Neural progenitor cell (in vitro differentiated cells): ENCODE results near the gene CNN1. TPM values are rescaled to one million over a fixed set of nuclear protein-coding genes. Genes with fewer than 3 reads are reported as not detected.
A peak's percentile ranks its signal among the peaks of the same experiment; 100 is the strongest.
"Not testable (repeated sequence)": the region's sequence is repeated elsewhere in the genome, so short reads cannot be mapped to it uniquely, and the experiment has no call there.

ENCODE experiments used
- DNase-seq: peaks from one replicate; pipeline ENCODE4 v3.0.0-alpha.2; 2016; ENCODE audit warnings: low spot score
- H2AFZ ChIP-seq: fragments of 200-600 bp; sonication (generic); replicated peaks from 2 replicates; pipeline ENCODE4 v1.6.1; 2016; ENCODE audit warnings: antibody characterized with exemption
- H3F3A ChIP-seq: fragments of 200-600 bp; sonication (generic); 2 replicates; pipeline ENCODE4 v1.6.1; 2016; ENCODE audit warnings: antibody characterized with exemption, low read depth
- H3K27ac ChIP-seq: fragments of 200-600 bp; sonication (generic); 2 replicates; pipeline ENCODE4 v1.5.1; 2016; ENCODE audit warnings: mild to moderate bottlenecking
- H3K27me3 ChIP-seq: fragments of 200-600 bp; sonication (generic); 2 replicates; pipeline ENCODE4 v1.6.1; 2016; ENCODE audit warnings: mild to moderate bottlenecking, moderate library complexity
- H3K36me3 ChIP-seq: fragments of 200-600 bp; sonication (generic); 2 replicates; pipeline ENCODE4 v1.5.1; 2016
- H3K4me1 ChIP-seq: fragments of 200-600 bp; sonication (generic); 2 replicates; pipeline ENCODE4 v1.6.1; 2016; ENCODE audit warnings: mixed run types
- H3K4me2 ChIP-seq: fragments of 200-600 bp; sonication (generic); 2 replicates; pipeline ENCODE4 v1.6.1; 2016
- H3K4me3 ChIP-seq: fragments of 200-600 bp; sonication (generic); 2 replicates; pipeline ENCODE4 v1.5.1; 2016
- H3K79me2 ChIP-seq: fragments of 200-600 bp; sonication (generic); 2 replicates; pipeline ENCODE4 v1.6.1; 2016; ENCODE audit warnings: low read depth
- H3K9ac ChIP-seq: fragments of 200-600 bp; sonication (generic); 2 replicates; pipeline ENCODE4 v1.6.1; 2016
- H3K9me3 ChIP-seq: fragments of 200-600 bp; sonication (generic); 2 replicates; pipeline ENCODE4 v1.5.1; 2016; ENCODE audit warnings: low read depth
- H4K20me1 ChIP-seq: fragments of 200-600 bp; sonication (generic); 2 replicates; pipeline ENCODE4 v1.6.1; 2016; ENCODE audit warnings: low read depth
- H3K27ac Mint-ChIP-seq: 3 replicates; pipeline ENCODE4 v1.8.0; 2021; ENCODE audit warnings: mixed read lengths
- H3K27me3 Mint-ChIP-seq: 2 replicates; pipeline ENCODE4 v1.8.0; 2022; ENCODE audit warnings: low read depth, mild to moderate bottlenecking, inconsistent platforms, moderate library complexity, mixed read lengths; ENCODE audit not compliant: insufficient read depth
- H3K36me3 Mint-ChIP-seq: 3 replicates; pipeline ENCODE4 v1.8.0; 2021; ENCODE audit warnings: mixed read lengths
- H3K4me1 Mint-ChIP-seq: 3 replicates; pipeline ENCODE4 v1.8.0; 2021; ENCODE audit warnings: mixed read lengths
- H3K4me3 Mint-ChIP-seq: 3 replicates; pipeline ENCODE4 v1.8.0; 2021; ENCODE audit warnings: mild to moderate bottlenecking, moderate library complexity, mixed read lengths
- H3K9me3 Mint-ChIP-seq: 3 replicates; pipeline ENCODE4 v1.8.0; 2020; ENCODE audit warnings: mixed read lengths
- CTCF ChIP-seq: fragments of 200-600 bp; sonication (generic); IDR thresholded peaks from 2 replicates; pipeline ENCODE4 v1.5.1; 2017; ENCODE audit warnings: antibody characterized with exemption, mild to moderate bottlenecking
- EZH2 ChIP-seq: fragments of 200-600 bp; sonication (generic); IDR thresholded peaks from 2 replicates; pipeline ENCODE4 v1.6.1; 2017; ENCODE audit warnings: antibody characterized with exemption, mild to moderate bottlenecking, moderate library complexity
- EZH2phosphoT487 ChIP-seq: fragments of 200-600 bp; sonication (generic); IDR thresholded peaks from 2 replicates; pipeline ENCODE4 v1.6.1; 2017; ENCODE audit warnings: antibody characterized with exemption
- microRNA-seq: library from miRNA; unstranded; fragments of <30 nt; microRNA quantifications from one replicate; pipeline ENCODE4, GENCODE V29; 2016
- small RNA-seq: library from RNA; depleted of rRNA; stranded (forward); fragments of <200 nt; gene quantifications from one replicate; pipeline ENCODE3, GENCODE V24; 2015
- total RNA-seq: library from RNA; depleted of rRNA; stranded (reverse); fragments of >200 nt; gene quantifications from 2 replicates; pipeline ENCODE4 v1.2.3, GENCODE V29; 2015; ENCODE audit warnings: low replicate concordance

The CNN1 gene
- total RNA-seq, 1 donor from 2014 or later, result 7.0 TPM

GRCh38 chr19:11598103-11598483 lies 59.4 kb downstream of the CNN1 start:
- Mint-ChIP-seq H3K27me3 (peaks cover 5% of the 10 kb centered on the region), H3K27ac (peak overlapping the region; percentile 98), H3K9me3 (peaks cover 47% of the 10 kb centered on the region), H3K4me1 (peaks cover 9% of the 10 kb centered on the region), H3K4me3 (peak overlapping the region; percentile 98), H3K36me3 (peaks cover 44% of the 10 kb centered on the region)
- TF ChIP-seq EZH2 (no peak), CTCF (no peak), EZH2phosphoT487 (no peak)
- peaks cover 55% of the 10 kb centered on the region for H3K79me2 ChIP-seq
- H3F3A ChIP-seq, result no peaks in the 10 kb centered on the region
- peak overlapping the region; percentile 98 for H3K27ac ChIP-seq
- peak overlapping the region; percentile 88 for H3K4me2 ChIP-seq
- H2AFZ ChIP-seq, result no peak overlapping the region
- H3K4me3 ChIP-seq, result peak overlapping the region; percentile 88
- peaks cover 14% of the 10 kb centered on the region for H3K36me3 ChIP-seq
- DNase-seq, result no peak
- peak overlapping the region; percentile 98 for H3K9ac ChIP-seq
- H3K4me1 ChIP-seq, result peaks cover 8% of the 10 kb centered on the region
- H4K20me1 ChIP-seq, result peaks cover 6% of the 10 kb centered on the region
- no peaks in the 10 kb centered on the region for H3K27me3 ChIP-seq
- H3K9me3 ChIP-seq, result no peaks in the 10 kb centered on the region

- Mint-ChIP-seq H3K27ac (no peak overlapping the region), H3K27me3 (peaks cover 5% of the 10 kb centered on the region), H3K4me3 (peak overlapping the region; percentile 98), H3K4me1 (peaks cover 9% of the 10 kb centered on the region), H3K9me3 (peaks cover 53% of the 10 kb centered on the region), H3K36me3 (peaks cover 49% of the 10 kb centered on the region)
- DNase-seq, result no peak
- H4K20me1 ChIP-seq, result peaks cover 6% of the 10 kb centered on the region
- H3K4me3 ChIP-seq, result peak overlapping the region; percentile 88
- no peaks in the 10 kb centered on the region for H3K27me3 ChIP-seq
- H3K79me2 ChIP-seq, result peaks cover 62% of the 10 kb centered on the region
- no peak overlapping the region for H3K9ac ChIP-seq
- H3K36me3 ChIP-seq, result peaks cover 19% of the 10 kb centered on the region
- no peak for TF ChIP-seq CTCF
- TF ChIP-seq EZH2phosphoT487, result no peak
- TF ChIP-seq EZH2, result no peak
- no peaks in the 10 kb centered on the region for H3K9me3 ChIP-seq
- H3K27ac ChIP-seq, result no peak overlapping the region
- no peak overlapping the region for H2AFZ ChIP-seq
- H3K4me2 ChIP-seq, result peak overlapping the region; percentile 88
- peaks cover 8% of the 10 kb centered on the region for H3K4me1 ChIP-seq
- H3F3A ChIP-seq, result no peaks in the 10 kb centered on the region
Measured at GRCh38 chr19:11598746-11599145, 60.1 kb downstream of the CNN1 start.

- Mint-ChIP-seq H3K4me3 (peak overlapping the region; percentile 98), H3K36me3 (peaks cover 58% of the 10 kb centered on the region)
Measured at GRCh38 chr19:11599704-11600103, 61.1 kb downstream of the CNN1 start.

More at GRCh38 chr19:11599704-11600103, 61.1 kb downstream of the CNN1 start:
- DNase-seq, H3K27ac Mint-ChIP-seq, H3K9me3 ChIP-seq, H3K9ac ChIP-seq, H3K27me3 ChIP-seq, H3K4me1 ChIP-seq, H3F3A ChIP-seq, H4K20me1 ChIP-seq, H2AFZ ChIP-seq, H3K4me2 ChIP-seq, H3K27ac ChIP-seq, H3K4me1 Mint-ChIP-seq, H3K27me3 Mint-ChIP-seq, H3K4me3 ChIP-seq: not testable (repeated sequence)
- peaks cover 26% of the 10 kb centered on the region for H3K36me3 ChIP-seq
- peaks cover 62% of the 10 kb centered on the region for H3K9me3 Mint-ChIP-seq
- H3K79me2 ChIP-seq, result peaks cover 72% of the 10 kb centered on the region

Small RNA genes within 50 kb of the gene (microRNA-seq; reads per million reads assigned to microRNA genes)
- not detected for gene MIR7974

Small RNA genes within 50 kb of the gene (small RNA-seq; reads per million reads assigned to genes)
- gene MIR7974 (3.5 reads per million, percentile 92 among the genes with 10 or more reads in this experiment), gene RN7SL833P (0.09 reads per million)

Other genes starting within 250 kb of the CNN1 start
- not detected in 2 replicates for gene TSPAN16, start 242.7 kb upstream of the CNN1 start, total RNA-seq
- 5.5 and 8.5 TPM in 2 replicates for gene RAB3D, start 199.2 kb upstream of the CNN1 start, total RNA-seq
- 57.0 and 77.1 TPM in 2 replicates for gene TMEM205, start 192.6 kb upstream of the CNN1 start, total RNA-seq
- gene CCDC159, start 192.3 kb upstream of the CNN1 start, total RNA-seq, result 1.8 and 4.4 TPM in 2 replicates
- gene PLPPR2, start 183.4 kb upstream of the CNN1 start, total RNA-seq, result 0.80 and 3.1 TPM in 2 replicates
- 1.0 and 1.5 TPM in 2 replicates for gene SWSAP1, start 164.2 kb upstream of the CNN1 start, total RNA-seq
- gene EPOR, start 154.5 kb upstream of the CNN1 start, total RNA-seq, result 6.5 and 7.3 TPM in 2 replicates
- 0.49 and 4.7 TPM in 2 replicates for gene RGL3, start 119.5 kb upstream of the CNN1 start, total RNA-seq
- gene ODAD3, start 103.7 kb upstream of the CNN1 start, total RNA-seq, result 0.47 and 1.5 TPM in 2 replicates
- 53.6 and 130 TPM in 2 replicates for gene PRKCSH, start 103.2 kb upstream of the CNN1 start, total RNA-seq
- 0.15 TPM in 1 of 2 replicates, not detected in the other for gene ELAVL3, start 57.8 kb upstream of the CNN1 start, total RNA-seq
- gene ZNF653, start 33.0 kb upstream of the CNN1 start, total RNA-seq, result 3.4 and 15.8 TPM in 2 replicates
- gene ECSIT, start 9.7 kb upstream of the CNN1 start, total RNA-seq, result 9.4 and 29.0 TPM in 2 replicates
- 26.9 and 40.0 TPM in 2 replicates for gene ELOF1, start 20.4 kb downstream of the CNN1 start, total RNA-seq
- gene ACP5, start 38.8 kb downstream of the CNN1 start, total RNA-seq, result 0.11 and 0.90 TPM in 2 replicates
- 37.7 and 38.5 TPM in 2 replicates for gene ZNF627, start 58.6 kb downstream of the CNN1 start, total RNA-seq
- gene ZNF823, start 200.1 kb downstream of the CNN1 start, total RNA-seq, result 9.2 and 12.3 TPM in 2 replicates
- gene ZNF441, start 228.1 kb downstream of the CNN1 start, total RNA-seq, result 6.5 and 7.3 TPM in 2 replicates